ENCODE measurements around the gene CLASP2. TPM values are rescaled to one million over a fixed set of nuclear protein-coding genes. Genes with fewer than 3 reads are reported as not detected.
A peak's percentile ranks its signal among the peaks of the same experiment; 100 is the strongest.

The CLASP2 gene
- total RNA-seq, 1 donor from 2014 or later = 42.6 TPM

DNA sequence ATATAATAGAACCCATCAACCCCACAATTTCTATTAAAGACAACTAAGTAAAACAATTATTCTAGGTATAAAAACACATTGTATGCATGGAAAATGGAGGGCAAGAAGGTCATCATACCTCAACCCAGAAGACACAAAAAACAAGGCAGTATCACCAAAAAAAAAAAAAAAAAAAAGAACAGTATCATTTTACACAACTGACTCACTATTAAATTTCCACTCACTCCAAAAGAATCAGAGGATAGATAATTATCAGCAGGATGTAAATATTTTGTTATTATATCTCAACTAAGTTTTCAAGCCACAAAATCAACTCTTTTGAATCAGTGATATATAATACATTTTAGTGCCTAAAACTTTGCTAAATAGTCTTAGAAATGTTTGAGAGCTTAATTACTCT is 55.0 kb downstream of the CLASP2 start:
- Mint-ChIP-seq H3K27me3 (ENCODE audit: unreplicated experiment) (no peaks in the 10 kb centered on the region), H3K4me1 (ENCODE audit: unreplicated experiment) (peaks cover 48% of the 10 kb centered on the region), H3K4me3 (ENCODE audit: unreplicated experiment) (no peak overlapping the region), H3K27ac (ENCODE audit: unreplicated experiment) (no peak overlapping the region), H3K36me3 (ENCODE audit: unreplicated experiment) (peaks cover 2% of the 10 kb centered on the region), H3K9me3 (ENCODE audit: unreplicated experiment) (no peaks in the 10 kb centered on the region)
- TF ChIP-seq CTCF (IDR thresholded peaks at IDR 0.05) = no peak
- DNase-seq (ENCODE audit: extremely low spot score, unreplicated experiment) = no peak

- peaks cover 49% of the 10 kb centered on the region for H3K4me1 Mint-ChIP-seq (ENCODE audit: unreplicated experiment)
- peak overlapping the region; percentile 74 for H3K4me3 Mint-ChIP-seq (ENCODE audit: unreplicated experiment)
- no peak for DNase-seq (ENCODE audit: extremely low spot score, unreplicated experiment)
These were observed 58.1 kb downstream of the CLASP2 start for GRCh38 chr3:33659856-33660434.

DNA sequence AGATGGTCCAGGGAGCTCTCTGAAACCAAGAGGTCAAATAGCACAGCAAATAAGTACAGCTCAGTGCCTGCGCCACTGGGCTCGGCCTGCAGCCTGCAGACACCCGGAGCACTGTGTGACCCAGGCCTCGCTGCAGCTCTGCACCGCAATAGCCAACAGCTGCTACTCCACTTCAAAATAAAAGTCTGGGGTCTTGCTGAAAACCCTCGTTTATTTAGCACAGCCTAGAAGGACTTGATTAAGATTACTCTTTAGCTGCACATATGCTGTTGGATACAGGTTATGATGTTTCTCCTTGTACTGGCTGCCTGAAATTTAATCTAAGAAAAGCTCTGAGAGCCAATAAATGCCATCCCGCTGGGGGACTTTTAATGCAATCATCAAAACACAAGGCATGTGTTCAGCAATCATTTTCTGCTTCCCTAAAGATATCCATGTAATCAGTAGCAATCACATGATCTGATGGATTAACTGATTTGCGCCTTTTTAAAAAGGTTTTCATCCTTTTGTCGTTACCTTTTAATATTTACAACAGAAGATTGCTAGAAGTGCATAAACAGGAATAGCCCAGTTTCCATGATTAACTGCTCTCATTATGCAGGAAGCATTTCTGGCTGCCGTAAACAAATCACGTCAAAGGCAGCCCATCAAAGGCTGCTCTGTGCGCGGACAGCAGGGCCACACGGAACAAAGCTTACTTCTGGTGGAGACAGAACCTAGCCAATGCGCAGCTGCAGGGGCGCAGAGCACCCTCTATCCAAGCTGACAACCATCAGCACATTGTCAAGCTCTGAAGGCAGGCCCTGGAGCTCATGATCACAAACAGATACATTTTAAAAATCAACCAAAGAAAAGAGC is 58.8 kb downstream of the CLASP2 start:
- H3K27ac Mint-ChIP-seq (ENCODE audit: unreplicated experiment) = peak overlapping the region; percentile 75
- no peak for TF ChIP-seq CTCF (IDR thresholded peaks at IDR 0.05)
- no peaks in the 10 kb centered on the region for H3K27me3 Mint-ChIP-seq (ENCODE audit: unreplicated experiment)
- peak overlapping the region; percentile 74 for H3K4me3 Mint-ChIP-seq (ENCODE audit: unreplicated experiment)
- H3K4me1 Mint-ChIP-seq (ENCODE audit: unreplicated experiment) = peaks cover 44% of the 10 kb centered on the region
- DNase-seq (ENCODE audit: extremely low spot score, unreplicated experiment) = no peak
- no peaks in the 10 kb centered on the region for H3K36me3 Mint-ChIP-seq (ENCODE audit: unreplicated experiment)
- H3K9me3 Mint-ChIP-seq (ENCODE audit: unreplicated experiment) = no peaks in the 10 kb centered on the region

More at GRCh38 chr3:33659856-33660434, 58.1 kb downstream of the CLASP2 start:
- Mint-ChIP-seq H3K9me3 (ENCODE audit: unreplicated experiment) (no peaks in the 10 kb centered on the region), H3K27me3 (ENCODE audit: unreplicated experiment) (no peaks in the 10 kb centered on the region), H3K27ac (ENCODE audit: unreplicated experiment) (peak overlapping the region; percentile 75), H3K36me3 (ENCODE audit: unreplicated experiment) (no peaks in the 10 kb centered on the region)
- no peak for TF ChIP-seq CTCF (IDR thresholded peaks at IDR 0.05)

GRCh38 chr3:33658621-33658990 is 59.4 kb downstream of the CLASP2 start:
- Mint-ChIP-seq H3K27ac (ENCODE audit: unreplicated experiment) (peak overlapping the region; percentile 75), H3K27me3 (ENCODE audit: unreplicated experiment) (no peaks in the 10 kb centered on the region), H3K36me3 (ENCODE audit: unreplicated experiment) (no peaks in the 10 kb centered on the region), H3K4me3 (ENCODE audit: unreplicated experiment) (peak overlapping the region; percentile 74), H3K4me1 (ENCODE audit: unreplicated experiment) (peaks cover 38% of the 10 kb centered on the region), H3K9me3 (ENCODE audit: unreplicated experiment) (no peaks in the 10 kb centered on the region)
- DNase-seq (ENCODE audit: extremely low spot score, unreplicated experiment) = no peak
- no peak for TF ChIP-seq CTCF (IDR thresholded peaks at IDR 0.05)

GRCh38 chr3:33658039-33658438 is 60.0 kb downstream of the CLASP2 start:
- no peaks in the 10 kb centered on the region for H3K27me3 Mint-ChIP-seq (ENCODE audit: unreplicated experiment)
- TF ChIP-seq CTCF (IDR thresholded peaks at IDR 0.05) = no peak
- no peaks in the 10 kb centered on the region for H3K9me3 Mint-ChIP-seq (ENCODE audit: unreplicated experiment)
- H3K36me3 Mint-ChIP-seq (ENCODE audit: unreplicated experiment) = no peaks in the 10 kb centered on the region
- DNase-seq (ENCODE audit: extremely low spot score, unreplicated experiment) = no peak
- H3K27ac Mint-ChIP-seq (ENCODE audit: unreplicated experiment) = peak overlapping the region; percentile 69
- peak overlapping the region; percentile 33 for H3K4me3 Mint-ChIP-seq (ENCODE audit: unreplicated experiment)
- peaks cover 34% of the 10 kb centered on the region for H3K4me1 Mint-ChIP-seq (ENCODE audit: unreplicated experiment)

Measured in osteocyte (in vitro differentiated cells).